Measurements from ENCODE around the gene CLIP1. TPM values are rescaled to one million over a fixed set of nuclear protein-coding genes. Genes with fewer than 3 reads are reported as not detected.

CLIP1 gene
- total RNA-seq, 2 donors from 2014 or later = 35.4 to 65.8 TPM

GRCh38 chr12:122245553-122245952 lies 176.9 kb downstream of the CLIP1 start:
- DNase-seq = no peak
- no peaks in the 10 kb centered on the region for H3K4me1 ChIP-seq
- no peak overlapping the region for H3K9ac ChIP-seq (ENCODE audit: low read depth in 2 of 2, low read length in 2 of 2)
- H3K36me3 ChIP-seq = peaks cover 4% of the 10 kb centered on the region
- TF ChIP-seq CTCF (IDR thresholded peaks at IDR 0.05) = no peak
- no peak overlapping the region for H3K4me3 ChIP-seq
- no peak overlapping the region for H3K27ac ChIP-seq
- H3K27me3 ChIP-seq = no peaks in the 10 kb centered on the region
- no peaks in the 10 kb centered on the region for H3K9me3 ChIP-seq
- intact Hi-C loops (cut with DNase I) = no loop called here

- intact Hi-C loops (cut with DNase I) = no loop called here
- no peaks in the 10 kb centered on the region for H3K4me1 ChIP-seq
- DNase-seq = no peak
- H3K27me3 ChIP-seq = no peaks in the 10 kb centered on the region
- no peak for TF ChIP-seq CTCF (IDR thresholded peaks at IDR 0.05)
- H3K4me3 ChIP-seq = no peak overlapping the region
- H3K9me3 ChIP-seq = no peaks in the 10 kb centered on the region
- H3K27ac ChIP-seq = no peak overlapping the region
- no peak overlapping the region for H3K9ac ChIP-seq (ENCODE audit: low read depth in 2 of 2, low read length in 2 of 2)
- peaks cover 4% of the 10 kb centered on the region for H3K36me3 ChIP-seq
These were observed 177.7 kb downstream of the CLIP1 start for GRCh38 chr12:122244565-122245371.

DNA sequence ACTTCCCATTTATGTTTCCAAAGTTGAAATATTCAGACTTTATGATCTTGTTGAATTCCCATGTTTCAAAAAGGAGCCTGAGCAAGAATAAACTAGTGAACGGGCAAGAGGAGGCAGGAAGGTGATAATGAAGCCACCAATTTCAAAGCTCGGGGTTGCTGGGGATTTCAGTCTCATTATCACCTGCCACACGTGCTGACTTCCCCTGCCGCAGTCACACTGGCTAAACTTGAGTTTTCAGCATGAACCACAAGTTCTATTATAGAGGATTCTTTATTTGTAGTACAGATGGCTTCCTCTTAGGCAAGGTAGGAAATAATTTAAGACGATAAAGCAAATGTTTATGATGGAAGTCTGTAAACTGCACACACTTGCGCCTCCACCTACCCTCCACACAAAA lies 178.5 kb downstream of the CLIP1 start:
- no peak overlapping the region for H3K9ac ChIP-seq (ENCODE audit: low read depth in 2 of 2, low read length in 2 of 2)
- intact Hi-C loops (cut with DNase I) = no loop called here
- no peaks in the 10 kb centered on the region for H3K27me3 ChIP-seq
- H3K9me3 ChIP-seq = no peaks in the 10 kb centered on the region
- no peak overlapping the region for H3K27ac ChIP-seq
- no peak for TF ChIP-seq CTCF (IDR thresholded peaks at IDR 0.05)
- H3K4me3 ChIP-seq = no peak overlapping the region
- no peak for DNase-seq
- no peaks in the 10 kb centered on the region for H3K4me1 ChIP-seq
- H3K36me3 ChIP-seq = peaks cover 4% of the 10 kb centered on the region

DNA sequence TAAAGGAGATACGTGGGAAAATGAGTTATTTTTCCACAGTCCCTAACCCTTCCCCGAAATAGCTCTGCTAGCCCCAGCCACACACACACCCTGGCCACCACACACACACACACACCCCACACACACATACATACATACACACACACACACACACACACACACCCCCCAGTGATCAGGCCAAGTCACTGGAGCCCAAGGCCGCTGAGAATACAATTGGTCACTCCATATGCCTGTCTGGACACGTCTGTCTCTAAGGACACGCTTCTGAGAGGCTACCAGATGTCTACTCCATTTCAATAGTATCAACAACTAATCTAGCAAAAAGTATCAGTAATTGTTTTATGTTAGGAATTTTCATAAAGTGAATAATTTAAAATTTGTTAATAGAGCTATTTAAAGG lies 183.6 kb downstream of the CLIP1 start:
- no peak overlapping the region for H3K27ac ChIP-seq
- H3K36me3 ChIP-seq = peaks cover 4% of the 10 kb centered on the region
- no peak for TF ChIP-seq CTCF (IDR thresholded peaks at IDR 0.05)
- intact Hi-C loops (cut with DNase I) = no loop called here
- no peaks in the 10 kb centered on the region for H3K27me3 ChIP-seq
- H3K4me3 ChIP-seq = no peak overlapping the region
- H3K9me3 ChIP-seq = no peaks in the 10 kb centered on the region
- no peak overlapping the region for H3K9ac ChIP-seq (ENCODE audit: low read depth in 2 of 2, low read length in 2 of 2)
- no peaks in the 10 kb centered on the region for H3K4me1 ChIP-seq
- no peak for DNase-seq

- DNase-seq = no peak
- Histone ChIP-seq H3K36me3 (no peaks in the 10 kb centered on the region), H3K4me1 (no peaks in the 10 kb centered on the region), H3K9me3 (no peaks in the 10 kb centered on the region), H3K4me3 (no peak overlapping the region), H3K27ac (no peak overlapping the region), H3K9ac (ENCODE audit: low read depth in 2 of 2, low read length in 2 of 2) (no peak overlapping the region), H3K27me3 (no peaks in the 10 kb centered on the region)
- intact Hi-C loops (cut with DNase I) = no loop called here
- no peak for TF ChIP-seq CTCF (IDR thresholded peaks at IDR 0.05)
These were observed 186.7 kb downstream of the CLIP1 start for GRCh38 chr12:122235741-122236140.
